K562 (cell line): ENCODE data around the gene HES4. TPM values are rescaled to one million over a fixed set of nuclear protein-coding genes. Genes with fewer than 3 reads are reported as not detected.
A peak's percentile ranks its signal among the peaks of the same experiment; 100 is the strongest.

Experiments
- ARID1B ChIP-seq: fragments of 450-650 bp; IDR thresholded peaks from 2 replicates; pipeline ENCODE4 v1.6.1; 2016; ENCODE audit warnings: antibody characterized with exemption, mild to moderate bottlenecking, inconsistent platforms
- ARID2 ChIP-seq: fragments of 450-650 bp; IDR thresholded peaks from 2 replicates; pipeline ENCODE4 v1.6.1; 2017; ENCODE audit warnings: antibody characterized with exemption, mild to moderate bottlenecking
- CAMTA2 ChIP-seq: fragments of 250-450 bp; sonication (Bioruptor Pico); conservative IDR thresholded peaks from 2 replicates; pipeline ENCODE4 v1.5.1; 2022
- E2F3 ChIP-seq: fragments of 250-450 bp; sonication (Bioruptor Pico); IDR thresholded peaks from 2 replicates; pipeline ENCODE4 v1.4.0; 2020; ENCODE audit warnings: mild to moderate bottlenecking
- HMG20A ChIP-seq: fragments of 450-650 bp; formaldehyde crosslinking; conservative IDR thresholded peaks from 2 replicates; pipeline ENCODE4 v1.4.0; 2020; ENCODE audit warnings: mild to moderate bottlenecking, mixed read lengths
- HOXB6 ChIP-seq: fragments of 250-450 bp; sonication (Bioruptor Pico); IDR thresholded peaks from 2 replicates; pipeline ENCODE4 v1.5.1; 2022; ENCODE audit warnings: mild to moderate bottlenecking, borderline replicate concordance
- KAT8 ChIP-seq: fragments of 450-650 bp; IDR thresholded peaks from 2 replicates; pipeline ENCODE4 v1.6.1; 2016; ENCODE audit warnings: low read depth, mild to moderate bottlenecking
- KDM1A ChIP-seq, 2 experiments: fragments of 450-650 bp; IDR thresholded peaks; 2 replicates each; pipeline ENCODE4 v1.6.1; 2016; ENCODE audit warnings: mild to moderate bottlenecking in 2 of 2
- KLF6 ChIP-seq: fragments of 250-450 bp; sonication (Bioruptor Pico); IDR thresholded peaks from 2 replicates; pipeline ENCODE4 v1.4.0; 2020; ENCODE audit warnings: mild to moderate bottlenecking, moderate library complexity, borderline replicate concordance
- MBD1 ChIP-seq: fragments of 250-450 bp; sonication (Bioruptor Pico); IDR thresholded peaks from 2 replicates; pipeline ENCODE4 v1.8.0; 2022; ENCODE audit warnings: inconsistent platforms
- MTF1 ChIP-seq: fragments of 250-450 bp; sonication (Bioruptor Pico); IDR thresholded peaks from 2 replicates; pipeline ENCODE4 v1.9.0; 2021; ENCODE audit warnings: moderate library complexity, mild to moderate bottlenecking, inconsistent platforms, borderline replicate concordance
- MYC ChIP-seq, 2 experiments: fragments of 250-450 bp in 1 of 2; sonication (Bioruptor Pico) in 1 of 2; IDR thresholded peaks; 2 replicates each; pipeline versions ENCODE4 v1.5.1 to v1.6.1; 2012 to 2021; ENCODE audit warnings: low read depth in 2 of 2, borderline replicate concordance in 1 of 2, improper control_type of control experiment in 1 of 2, low read length in 1 of 2, mild to moderate bottlenecking in 1 of 2, moderate library complexity in 1 of 2
- NR4A1 ChIP-seq, 2 experiments: fragments of 250-450 bp in 1 of 2; fragments of 450-650 bp in 1 of 2; sonication (Bioruptor Pico) in 1 of 2; IDR thresholded peaks; 2 replicates each; pipeline versions ENCODE4 v1.4.0 to v1.6.1; 2016 to 2020; ENCODE audit warnings: mild to moderate bottlenecking in 2 of 2, missing compliant biosample characterization in 1 of 2, missing genetic modification characterization in 1 of 2, moderate library complexity in 1 of 2
- SIN3A ChIP-seq, 2 experiments: fragments of 150-350 bp in 1 of 2; IDR thresholded peaks; 2 replicates each; pipeline ENCODE4 v1.6.1; 2011 to 2016; ENCODE audit warnings: borderline replicate concordance in 2 of 2, low read depth in 2 of 2, low read length in 2 of 2, mild to moderate bottlenecking in 2 of 2, moderate library complexity in 2 of 2; ENCODE audit not compliant: control insufficient read depth in 1 of 2
- TCF7L2 ChIP-seq: fragments of 150-350 bp; IDR thresholded peaks from 2 replicates; pipeline ENCODE4 v1.6.1; 2016; ENCODE audit warnings: low read depth, mild to moderate bottlenecking, low read length, moderate library complexity
- TRIM24 ChIP-seq, 2 experiments: fragments of 450-650 bp; IDR thresholded peaks; 2 replicates each; pipeline ENCODE4 v1.6.1; 2016
- U2AF2 ChIP-seq: fragments of 200-400 bp; formaldehyde crosslinking; optimal IDR thresholded peaks from 2 replicates; pipeline ENCODE3; 2017; ENCODE audit warnings: low read depth, mild to moderate bottlenecking, low read length
- ZHX1 ChIP-seq: fragments of 150-350 bp; conservative IDR thresholded peaks from 2 replicates; pipeline ENCODE4 v1.6.1; 2014; ENCODE audit warnings: low read length
- ZKSCAN8 ChIP-seq: fragments of 200-800 bp; sonication (Bioruptor generic); IDR thresholded peaks from 2 replicates; pipeline ENCODE4 v1.6.1; 2016; ENCODE audit warnings: missing genetic modification characterization, missing compliant biosample characterization
- ZNF133 ChIP-seq: fragments of 250-450 bp; sonication (Bioruptor Pico); IDR thresholded peaks from 2 replicates; pipeline ENCODE4 v1.4.0; 2020; ENCODE audit warnings: mild to moderate bottlenecking
- ZNF512 ChIP-seq: IDR thresholded peaks from 2 replicates; pipeline ENCODE4 v1.6.1; 2016; ENCODE audit warnings: missing genetic modification characterization, missing compliant biosample characterization
- polyA plus RNA-seq, 8 experiments: library from polyadenylated mRNA; depleted of rRNA in 4 of 8; stranded (reverse) in 5 of 8; unstranded in 3 of 8; fragments of >200 nt; fragmentation: Nextera tagmentation in 2 of 8; fragmentation: Illumina TruSeq in 1 of 8; extraction: Ambion mirVana in 2 of 8; extraction: Trizol in 1 of 8; gene quantifications; 2 replicates each; pipeline versions ENCODE4 v1.2.1 to v1.2.3, GENCODE V29; 2011 to 2014; ENCODE audit warnings: inconsistent platforms in 1 of 8, missing spikeins in 1 of 8
- total RNA-seq, 7 experiments: library from RNA; depleted of rRNA in 6 of 7; stranded (reverse); fragments of >200 nt in 6 of 7; fragmentation: Illumina TruSeq in 2 of 7; extraction: Trizol in 2 of 7; gene quantifications; 2 replicates each; pipeline versions ENCODE4 v1.2.1 to v1.2.3, GENCODE V29; 2011 to 2021; ENCODE audit warnings: low replicate concordance in 1 of 7

The HES4 gene
- total and polyA plus RNA-seq, 9 of the 15 experiments (the other 6 are each of a cell fraction or from before 2014, with no cell fraction given): 0.21 to 43.7 (median 5.3) TPM; not detected in 2

- TF ChIP-seq ZHX1: no peak
- no peak for TF ChIP-seq KAT8
- no peak for TF ChIP-seq ARID2
- no peak for TF ChIP-seq ARID1B
- no peak for TF ChIP-seq HMG20A (CRISPR knock-in tag)
- no peak for TF ChIP-seq ZNF512
- TF ChIP-seq U2AF2: no peak
- no peak for TF ChIP-seq MBD1 (CRISPR knock-in tag)
- no peak for TF ChIP-seq E2F3
- peak; percentile 45 to 62; a peak in 2 of 4 replicates for TF ChIP-seq SIN3A (IDR thresholded peaks at IDR 0.05; ENCODE audit: borderline replicate concordance in 2 of 2, control insufficient read depth in 1 of 2, low read depth in 2 of 2, low read length in 2 of 2)
- TF ChIP-seq TCF7L2: no peak
- TF ChIP-seq MTF1: no peak
- TF ChIP-seq MYC (IDR thresholded peaks at IDR 0.05; ENCODE audit: low read depth, low read length): peak; percentile 6; the same call in 1 of the 2 replicates
- no peak for TF ChIP-seq MYC (CRISPR knock-in tag; IDR thresholded peaks at IDR 0.05; ENCODE audit: borderline replicate concordance, low read depth)
- no peak for TF ChIP-seq NR4A1 (CRISPR knock-in tag; IDR thresholded peaks at IDR 0.05)
- 0 out of 2 replicates have a peak, but pooled peaks have one; percentile 32 for TF ChIP-seq NR4A1 (tag; IDR thresholded peaks at IDR 0.05)
- no peak for TF ChIP-seq ZKSCAN8 (CRISPR knock-in tag)
- no peak for TF ChIP-seq KLF6 (CRISPR knock-in tag)
- no peak for TF ChIP-seq TRIM24 (IDR thresholded peaks at IDR 0.05)
- TF ChIP-seq KDM1A (IDR thresholded peaks at IDR 0.05): no peak
- TF ChIP-seq HOXB6 (CRISPR knock-in tag): no peak
- TF ChIP-seq CAMTA2: no peak
- TF ChIP-seq ZNF133 (CRISPR knock-in tag): no peak
Observed at GRCh38 chr1:998995-999724, 737 bp downstream of the HES4 start (continued).
